H9 (cell line): ENCODE measurements around the gene RIMBP2. TPM values are rescaled to one million over a fixed set of nuclear protein-coding genes. Genes with fewer than 3 reads are reported as not detected.

Experiments
- DNase-seq: peaks from one replicate; pipeline ENCODE4 v3.0.0-alpha.2; 2017
- H2AFZ ChIP-seq: one replicate; pipeline ENCODE4 v1.6.1; 2013; ENCODE audit warnings: mild to moderate bottlenecking, low read length, control low read depth, moderate library complexity
- H2AK5ac ChIP-seq: 2 replicates; pipeline ENCODE4 v1.6.1; 2013; ENCODE audit warnings: low read length, control low read depth, mixed read lengths; ENCODE audit not compliant: insufficient read length
- H2BK120ac ChIP-seq: one replicate; pipeline ENCODE4 v1.6.1; 2013; ENCODE audit warnings: low read depth, mild to moderate bottlenecking, low read length, control low read depth, inconsistent platforms; ENCODE audit not compliant: poor library complexity, severe bottlenecking
- H2BK12ac ChIP-seq: 2 replicates; pipeline ENCODE4 v1.6.1; 2013; ENCODE audit warnings: low read length, control low read depth, mixed read lengths, low read depth; ENCODE audit not compliant: insufficient read length
- H2BK15ac ChIP-seq: 2 replicates; pipeline ENCODE4 v1.6.1; 2013; ENCODE audit warnings: low read depth, low read length, control low read depth
- H2BK20ac ChIP-seq: one replicate; pipeline ENCODE4 v1.6.1; 2013; ENCODE audit warnings: low read depth, mild to moderate bottlenecking, low read length, control low read depth, inconsistent platforms; ENCODE audit not compliant: poor library complexity, severe bottlenecking
- H2BK5ac ChIP-seq: 2 replicates; pipeline ENCODE4 v1.6.1; 2013; ENCODE audit warnings: low read length, control low read depth, mixed read lengths; ENCODE audit not compliant: insufficient read length
- H3K14ac ChIP-seq: 2 replicates; pipeline ENCODE4 v1.6.1; 2013; ENCODE audit warnings: low read length, control low read depth; ENCODE audit not compliant: insufficient read depth
- H3K18ac ChIP-seq: 2 replicates; pipeline ENCODE4 v1.6.1; 2013; ENCODE audit warnings: low read depth, mild to moderate bottlenecking, mixed read lengths, low read length, control low read depth; ENCODE audit not compliant: insufficient read length
- H3K23ac ChIP-seq: 2 replicates; pipeline ENCODE4 v1.6.1; 2013; ENCODE audit warnings: low read length, control low read depth, mixed read lengths, low read depth; ENCODE audit not compliant: insufficient read length
- H3K23me2 ChIP-seq: 2 replicates; pipeline ENCODE4 v1.6.1; 2013; ENCODE audit warnings: low read depth, mild to moderate bottlenecking, mixed read lengths, low read length, control low read depth; ENCODE audit not compliant: insufficient read length, poor library complexity, severe bottlenecking
- H3K27ac ChIP-seq: 2 replicates; pipeline ENCODE4 v1.5.1; 2013; ENCODE audit warnings: low read length, control low read depth, mixed read lengths, low read depth; ENCODE audit not compliant: insufficient read length
- H3K27me3 ChIP-seq: 2 replicates; pipeline ENCODE4 v1.6.1; 2013; ENCODE audit warnings: low read length, control low read depth, inconsistent platforms; ENCODE audit not compliant: insufficient read depth
- H3K4ac ChIP-seq: 2 replicates; pipeline ENCODE4 v1.6.1; 2013; ENCODE audit warnings: low read depth, mild to moderate bottlenecking, control low read depth, inconsistent platforms, low read length, moderate library complexity
- H3K4me1 ChIP-seq: 2 replicates; pipeline ENCODE4 v1.6.1; 2013; ENCODE audit warnings: low read length, control low read depth, inconsistent platforms; ENCODE audit not compliant: insufficient read depth
- H3K4me2 ChIP-seq: 2 replicates; pipeline ENCODE4 v1.6.1; 2013; ENCODE audit warnings: low read length, control low read depth, mixed read lengths; ENCODE audit not compliant: insufficient read length, insufficient read depth
- H3K56ac ChIP-seq: 2 replicates; pipeline ENCODE4 v1.6.1; 2013; ENCODE audit warnings: low read depth, mild to moderate bottlenecking, mixed read lengths, low read length, control low read depth; ENCODE audit not compliant: insufficient read length
- H3K79me1 ChIP-seq: 2 replicates; pipeline ENCODE4 v1.6.1; 2013; ENCODE audit warnings: low read depth, mild to moderate bottlenecking, moderate library complexity, low read length, control low read depth, inconsistent platforms; ENCODE audit not compliant: insufficient read depth, poor library complexity, severe bottlenecking
- H3K79me2 ChIP-seq: 2 replicates; pipeline ENCODE4 v1.6.1; 2013; ENCODE audit warnings: low read length, control low read depth, inconsistent platforms; ENCODE audit not compliant: insufficient read depth
- H3K9ac ChIP-seq: 2 replicates; pipeline ENCODE4 v1.6.1; 2013; ENCODE audit warnings: low read length, control low read depth, mixed read lengths; ENCODE audit not compliant: insufficient read length; ENCODE audit errors: extremely low read depth
- H3K9me3 ChIP-seq: one replicate; pipeline ENCODE4 v1.6.1; 2013; ENCODE audit warnings: low read depth, low read length, inconsistent platforms; ENCODE audit not compliant: control insufficient read depth
- H3T11ph ChIP-seq: one replicate; pipeline ENCODE4 v1.6.1; 2013; ENCODE audit warnings: mild to moderate bottlenecking, low read length, control low read depth, inconsistent platforms
- H4K20me1 ChIP-seq: one replicate; pipeline ENCODE4 v1.6.1; 2013; ENCODE audit not compliant: control insufficient read depth, insufficient read length, insufficient read depth
- H4K5ac ChIP-seq: 2 replicates; pipeline ENCODE4 v1.6.1; 2013; ENCODE audit warnings: low read depth, mild to moderate bottlenecking, mixed read lengths, low read length, control low read depth; ENCODE audit not compliant: insufficient read length
- H4K8ac ChIP-seq: replicated peaks from 2 replicates; pipeline ENCODE4 v1.6.1; 2013; ENCODE audit warnings: low read length, control low read depth, mixed read lengths, low read depth; ENCODE audit not compliant: insufficient read length
- H4K91ac ChIP-seq: 2 replicates; pipeline ENCODE4 v1.6.1; 2013; ENCODE audit warnings: low read depth, mild to moderate bottlenecking, moderate library complexity, mixed read lengths, low read length, control low read depth; ENCODE audit not compliant: insufficient read length
- H3K27ac Mint-ChIP-seq, 3 experiments: 2 replicates in 2 of 3; 3 replicates in 1 of 3; pipeline ENCODE4 v1.8.0; 2020 to 2021; ENCODE audit warnings: mixed read lengths in 3 of 3, mild to moderate bottlenecking in 1 of 3, moderate library complexity in 1 of 3
- H3K27me3 Mint-ChIP-seq: 2 replicates; pipeline ENCODE4 v1.8.0; 2021; ENCODE audit warnings: low read depth, mild to moderate bottlenecking, moderate library complexity, mixed read lengths
- H3K36me3 Mint-ChIP-seq, 3 experiments: 2 replicates in 2 of 3; 3 replicates in 1 of 3; pipeline ENCODE4 v1.8.0; 2020 to 2021; ENCODE audit warnings: low read depth in 3 of 3, mixed read lengths in 3 of 3; ENCODE audit not compliant: insufficient read depth in 1 of 3
- H3K4me1 Mint-ChIP-seq, 2 experiments: 2 replicates each; pipeline ENCODE4 v1.8.0; 2020; ENCODE audit warnings: mixed read lengths in 2 of 2
- H3K4me3 Mint-ChIP-seq, 2 experiments: 2 replicates in 1 of 2; 3 replicates in 1 of 2; pipeline ENCODE4 v1.8.0; 2020 to 2021; ENCODE audit warnings: mild to moderate bottlenecking in 2 of 2, mixed read lengths in 2 of 2, moderate library complexity in 1 of 2
- H3K9me3 Mint-ChIP-seq, 2 experiments: 2 replicates in 1 of 2; 3 replicates in 1 of 2; pipeline ENCODE4 v1.8.0; 2020; ENCODE audit warnings: mild to moderate bottlenecking in 2 of 2, mixed read lengths in 2 of 2, moderate library complexity in 1 of 2
- WGBS: extraction: QIAGEN DNeasy Blood & Tissue Kit; methylation state at CpG from one replicate; pipeline ENCODE4 v1.1.7; 2013; ENCODE audit warnings: missing lambda C conversion rate, low lambda C conversion rate, mixed read lengths; ENCODE audit not compliant: insufficient read length; ENCODE audit errors: extremely low coverage; 5-methylcytosine and 5-hydroxymethylcytosine counted together
- total RNA-seq: library from RNA; stranded (reverse); gene quantifications from 2 replicates; pipeline ENCODE4 v1.2.1, GENCODE V29; 2021
- TF ChIP-seq, protein P1 (sequence below): fragments of 200-600 bp; sonication (generic); conservative IDR thresholded peaks from 3 replicates; pipeline ENCODE4 v1.8.0; 2021; ENCODE audit warnings: antibody characterized with exemption, mild to moderate bottlenecking

The RIMBP2 gene
- total RNA-seq, 1 experiment from 2014 or later = 0.70 TPM

DNA sequence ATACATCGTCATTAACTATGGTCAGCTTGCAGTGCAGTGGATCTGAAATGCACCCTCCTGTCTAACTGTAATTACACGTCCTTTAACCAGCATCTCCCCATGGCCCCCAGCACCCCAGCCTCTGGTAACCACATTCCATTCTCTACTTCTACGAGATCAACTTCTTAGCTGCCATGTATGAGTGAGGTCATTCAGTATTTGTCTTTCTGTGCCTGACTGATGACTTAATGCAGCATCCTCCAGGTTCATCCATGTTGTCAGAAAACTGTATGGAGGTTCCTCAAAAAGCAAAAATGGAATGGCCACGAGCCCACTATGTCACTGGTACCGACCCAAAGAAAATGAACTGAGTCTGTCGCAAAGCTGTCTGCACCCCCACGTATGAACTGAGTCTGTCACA lies 107.3 kb downstream of the RIMBP2 start:
- H2BK20ac ChIP-seq = no peak overlapping the region
- no peak overlapping the region for H2BK12ac ChIP-seq
- no peaks in the 10 kb centered on the region for H3K79me1 ChIP-seq
- Mint-ChIP-seq H3K4me1 (peaks cover 9 to 11% of the 10 kb centered on the region in 2 experiments), H3K9me3 (no peaks in the 10 kb centered on the region; a peak in 1 of 5 replicates), H3K27me3 (no peaks in the 10 kb centered on the region), H3K27ac (no peak overlapping the region), H3K36me3 (no peaks in the 10 kb centered on the region; a peak in 1 of 7 replicates), H3K4me3 (no peak overlapping the region)
- no peaks in the 10 kb centered on the region for H3K9me3 ChIP-seq
- TF ChIP-seq, protein P1, sequence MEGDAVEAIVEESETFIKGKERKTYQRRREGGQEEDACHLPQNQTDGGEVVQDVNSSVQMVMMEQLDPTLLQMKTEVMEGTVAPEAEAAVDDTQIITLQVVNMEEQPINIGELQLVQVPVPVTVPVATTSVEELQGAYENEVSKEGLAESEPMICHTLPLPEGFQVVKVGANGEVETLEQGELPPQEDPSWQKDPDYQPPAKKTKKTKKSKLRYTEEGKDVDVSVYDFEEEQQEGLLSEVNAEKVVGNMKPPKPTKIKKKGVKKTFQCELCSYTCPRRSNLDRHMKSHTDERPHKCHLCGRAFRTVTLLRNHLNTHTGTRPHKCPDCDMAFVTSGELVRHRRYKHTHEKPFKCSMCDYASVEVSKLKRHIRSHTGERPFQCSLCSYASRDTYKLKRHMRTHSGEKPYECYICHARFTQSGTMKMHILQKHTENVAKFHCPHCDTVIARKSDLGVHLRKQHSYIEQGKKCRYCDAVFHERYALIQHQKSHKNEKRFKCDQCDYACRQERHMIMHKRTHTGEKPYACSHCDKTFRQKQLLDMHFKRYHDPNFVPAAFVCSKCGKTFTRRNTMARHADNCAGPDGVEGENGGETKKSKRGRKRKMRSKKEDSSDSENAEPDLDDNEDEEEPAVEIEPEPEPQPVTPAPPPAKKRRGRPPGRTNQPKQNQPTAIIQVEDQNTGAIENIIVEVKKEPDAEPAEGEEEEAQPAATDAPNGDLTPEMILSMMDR = no peak
- no peak overlapping the region for H4K5ac ChIP-seq
- no peak overlapping the region for H3K18ac ChIP-seq
- no peak overlapping the region for H3K4me2 ChIP-seq
- H3K79me2 ChIP-seq = no peaks in the 10 kb centered on the region
- H4K91ac ChIP-seq = no peak overlapping the region
- H2BK15ac ChIP-seq = no peak overlapping the region
- no peaks in the 10 kb centered on the region for H3K23me2 ChIP-seq
- H2AFZ ChIP-seq = no peak overlapping the region
- H2BK120ac ChIP-seq = no peak overlapping the region
- no peak overlapping the region for H3K27ac ChIP-seq
- no peak overlapping the region for H3K9ac ChIP-seq
- no peak overlapping the region for H3K23ac ChIP-seq
- H4K8ac ChIP-seq = no peak overlapping the region
- H3K4me1 ChIP-seq = no peaks in the 10 kb centered on the region
- no peak overlapping the region for H3T11ph ChIP-seq
- H2AK5ac ChIP-seq = no peak overlapping the region
- no peak overlapping the region for H2BK5ac ChIP-seq
- no peak overlapping the region for H3K14ac ChIP-seq
- H3K27me3 ChIP-seq = no peaks in the 10 kb centered on the region
- no CpG with 5 or more reads among the region's 7 CpGs for WGBS
- no peak overlapping the region for H3K56ac ChIP-seq
- no peak overlapping the region for H3K4ac ChIP-seq
- no peaks in the 10 kb centered on the region for H4K20me1 ChIP-seq
- no peak for DNase-seq
